ENCODE measurements around the gene HRCT1. TPM values are rescaled to one million over a fixed set of nuclear protein-coding genes. Genes with fewer than 3 reads are reported as not detected.
"Not testable (repeated sequence)": the region's sequence is repeated elsewhere in the genome, so short reads cannot be mapped to it uniquely, and the experiment has no call there.

HRCT1 gene
- total RNA-seq, 1 donor from 2014 or later: not detected

GRCh38 chr9:35930989-35931388, 25.0 kb downstream of the HRCT1 start:
- no peak overlapping the region for H3K27ac Mint-ChIP-seq (ENCODE audit: unreplicated experiment)
- H3K9me3 Mint-ChIP-seq (ENCODE audit: unreplicated experiment): no peaks in the 10 kb centered on the region
- peaks cover 1% of the 10 kb centered on the region for H3K27me3 Mint-ChIP-seq (ENCODE audit: unreplicated experiment)
- no peaks in the 10 kb centered on the region for H3K36me3 Mint-ChIP-seq (ENCODE audit: unreplicated experiment)
- H3K4me1 Mint-ChIP-seq (ENCODE audit: low read depth, unreplicated experiment): no peaks in the 10 kb centered on the region
- H3K4me3 Mint-ChIP-seq (ENCODE audit: unreplicated experiment): no peak overlapping the region
- no peak for TF ChIP-seq CTCF (IDR thresholded peaks at IDR 0.05; ENCODE audit: partially characterized antibody, unreplicated experiment)
- no peak for DNase-seq

GRCh38 chr9:35932735-35933134, 26.7 kb downstream of the HRCT1 start:
- peaks cover 1% of the 10 kb centered on the region for H3K27me3 Mint-ChIP-seq (ENCODE audit: unreplicated experiment)
- no peak for DNase-seq
- peaks cover 4% of the 10 kb centered on the region for H3K36me3 Mint-ChIP-seq (ENCODE audit: unreplicated experiment)
- H3K4me3 Mint-ChIP-seq (ENCODE audit: unreplicated experiment): no peak overlapping the region
- no peaks in the 10 kb centered on the region for H3K9me3 Mint-ChIP-seq (ENCODE audit: unreplicated experiment)
- no peak for TF ChIP-seq CTCF (IDR thresholded peaks at IDR 0.05; ENCODE audit: partially characterized antibody, unreplicated experiment)
- H3K27ac Mint-ChIP-seq (ENCODE audit: unreplicated experiment): no peak overlapping the region
- H3K4me1 Mint-ChIP-seq (ENCODE audit: low read depth, unreplicated experiment): no peaks in the 10 kb centered on the region

GRCh38 chr9:35933550-35934067, 27.6 kb downstream of the HRCT1 start:
- peaks cover 1% of the 10 kb centered on the region for H3K27me3 Mint-ChIP-seq (ENCODE audit: unreplicated experiment)
- no peak overlapping the region for H3K4me3 Mint-ChIP-seq (ENCODE audit: unreplicated experiment)
- no peaks in the 10 kb centered on the region for H3K9me3 Mint-ChIP-seq (ENCODE audit: unreplicated experiment)
- H3K4me1 Mint-ChIP-seq (ENCODE audit: low read depth, unreplicated experiment): no peaks in the 10 kb centered on the region
- no peak overlapping the region for H3K27ac Mint-ChIP-seq (ENCODE audit: unreplicated experiment)
- peaks cover 4% of the 10 kb centered on the region for H3K36me3 Mint-ChIP-seq (ENCODE audit: unreplicated experiment)
- no peak for DNase-seq
- TF ChIP-seq CTCF (IDR thresholded peaks at IDR 0.05; ENCODE audit: partially characterized antibody, unreplicated experiment): no peak

GRCh38 chr9:35934069-35934468, 28.1 kb downstream of the HRCT1 start:
- not testable (repeated sequence) for H3K36me3 Mint-ChIP-seq (ENCODE audit: unreplicated experiment); H3K27ac Mint-ChIP-seq (ENCODE audit: unreplicated experiment); H3K9me3 Mint-ChIP-seq (ENCODE audit: unreplicated experiment); H3K4me1 Mint-ChIP-seq (ENCODE audit: low read depth, unreplicated experiment); DNase-seq; H3K27me3 Mint-ChIP-seq (ENCODE audit: unreplicated experiment); H3K4me3 Mint-ChIP-seq (ENCODE audit: unreplicated experiment)

- no peaks in the 10 kb centered on the region for H3K4me1 Mint-ChIP-seq (ENCODE audit: low read depth, unreplicated experiment)
- peaks cover 1% of the 10 kb centered on the region for H3K27me3 Mint-ChIP-seq (ENCODE audit: unreplicated experiment)
- H3K4me3 Mint-ChIP-seq (ENCODE audit: unreplicated experiment): no peak overlapping the region
- no peaks in the 10 kb centered on the region for H3K9me3 Mint-ChIP-seq (ENCODE audit: unreplicated experiment)
- peaks cover 4% of the 10 kb centered on the region for H3K36me3 Mint-ChIP-seq (ENCODE audit: unreplicated experiment)
- TF ChIP-seq CTCF (IDR thresholded peaks at IDR 0.05; ENCODE audit: partially characterized antibody, unreplicated experiment): no peak
- H3K27ac Mint-ChIP-seq (ENCODE audit: unreplicated experiment): no peak overlapping the region
- no peak for DNase-seq
Measured at GRCh38 chr9:35935261-35935660, 29.3 kb downstream of the HRCT1 start.

Data from glutamatergic neuron (in vitro differentiated cells).